Non-pigmented ciliary epithelial cell (primary cell): Measurements from ENCODE around the gene ETFA.
"Not testable (repeated sequence)": the region's sequence is repeated elsewhere in the genome, so short reads cannot be mapped to it uniquely, and the experiment has no call there.

Experiments
- DNase-seq: peaks from one replicate; pipeline ENCODE4 v3.0.0-alpha.2; 2010; ENCODE audit warnings: low read depth

ETFA gene

DNA sequence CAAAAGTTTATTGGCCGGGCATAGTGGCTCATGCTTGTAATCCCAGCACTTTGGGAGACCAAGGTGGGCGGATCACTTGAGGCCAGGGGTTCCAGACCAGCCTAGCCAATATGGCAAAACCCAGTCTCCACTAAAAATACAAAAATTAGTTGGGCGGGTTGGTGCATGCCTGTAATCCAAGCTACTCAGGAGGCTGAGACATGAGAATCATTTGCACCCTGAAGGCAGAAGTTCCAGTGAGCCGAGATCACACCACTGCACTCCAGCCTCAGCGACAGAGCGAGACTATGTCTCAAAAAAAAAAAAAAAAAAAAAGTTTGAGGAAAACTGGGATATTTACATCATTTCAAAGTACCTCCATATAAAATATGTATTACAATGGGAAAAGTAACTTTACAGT, 40.4 kb downstream of the ETFA start:
- no peak for DNase-seq

DNA sequence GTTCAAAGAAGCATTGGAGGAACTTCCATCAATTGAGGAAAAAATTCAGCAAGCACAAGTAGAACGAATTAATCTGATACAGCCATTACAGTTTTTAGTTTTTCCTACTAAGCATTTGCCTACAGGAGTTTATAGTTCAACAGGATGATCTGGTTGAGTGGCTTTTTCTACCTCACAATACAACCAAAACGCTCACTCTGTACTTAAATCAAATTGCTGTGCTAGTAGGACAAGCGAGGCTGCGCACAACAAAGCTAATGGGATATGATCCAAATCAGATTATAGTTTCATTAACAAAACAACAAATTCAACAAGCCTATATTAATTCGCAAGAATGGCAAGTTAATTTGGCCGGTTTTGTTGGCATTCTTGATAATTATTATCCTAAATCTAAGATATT, 44.2 kb downstream of the ETFA start:
- DNase-seq = no peak

DNA sequence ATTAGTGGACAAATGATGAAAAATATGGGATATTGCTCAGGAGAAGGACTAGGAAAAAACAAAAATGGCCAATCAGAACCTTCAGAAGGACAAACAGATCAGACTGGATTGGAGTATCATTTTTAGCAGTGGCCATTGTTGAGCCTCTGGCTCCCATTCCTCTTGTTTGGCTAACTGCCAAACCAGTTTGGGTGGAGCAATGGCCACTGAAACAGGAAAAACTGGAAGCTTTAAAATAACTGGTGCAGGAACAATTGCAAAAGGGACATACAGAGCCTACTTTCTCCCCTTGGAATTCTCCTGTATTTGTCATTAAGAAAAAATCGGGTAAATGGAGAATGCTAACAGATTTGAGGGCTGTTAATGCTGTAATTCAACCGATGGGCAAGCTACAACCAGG, 45.5 kb downstream of the ETFA start:
- DNase-seq = not testable (repeated sequence)

DNA sequence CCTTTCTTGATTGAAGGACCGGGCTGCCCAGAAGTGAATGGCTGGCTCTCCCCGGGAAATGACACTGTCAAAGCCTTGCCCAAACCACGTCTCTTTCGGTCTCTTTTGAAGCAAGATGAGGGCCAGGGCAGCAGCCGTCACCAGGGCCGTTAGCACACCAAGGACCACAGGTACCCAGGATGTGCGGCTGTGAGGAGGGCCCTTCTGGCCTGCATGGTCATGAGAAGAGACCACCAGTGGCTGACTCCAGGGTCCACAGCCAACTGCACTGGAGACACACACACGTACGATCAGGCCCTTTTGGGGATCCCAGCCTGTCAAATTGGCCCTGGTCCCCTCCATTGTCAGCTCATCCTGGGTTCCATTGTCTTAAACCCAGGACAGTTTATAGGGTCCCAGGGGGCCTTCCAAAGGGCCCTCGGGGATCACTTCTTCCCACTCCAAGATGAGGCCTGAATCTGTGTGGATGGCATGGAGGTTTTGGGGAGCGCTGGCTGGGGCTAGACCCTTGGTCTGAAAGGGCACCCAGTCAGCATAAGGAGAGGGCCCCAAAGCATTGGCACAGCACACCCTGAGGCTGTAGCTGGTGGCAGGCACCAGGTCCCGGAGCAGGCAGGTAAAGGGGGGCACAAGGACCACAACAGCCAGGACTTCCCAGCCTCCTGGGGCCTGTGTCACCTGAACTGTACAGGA, 50.9 kb downstream of the ETFA start:
- DNase-seq = no peak

DNA sequence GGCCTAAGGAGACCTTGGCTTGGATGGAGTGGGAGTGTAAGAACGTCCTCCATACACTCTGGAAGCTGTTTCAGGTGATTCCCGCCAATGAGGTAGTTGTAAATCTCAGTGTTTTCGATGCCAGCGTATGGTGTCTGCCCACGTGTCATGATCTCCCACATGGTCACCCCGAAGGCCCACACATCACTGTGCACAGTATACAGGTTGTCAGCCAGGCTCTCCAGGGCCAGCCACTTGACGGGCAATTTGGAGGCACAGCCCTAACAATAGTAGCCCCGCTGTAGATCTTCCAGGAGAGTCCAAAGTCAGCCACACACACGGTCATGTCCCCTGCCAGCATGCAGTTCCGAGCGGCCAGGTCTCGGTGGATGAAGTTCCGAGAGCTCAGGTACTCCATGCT, 51.9 kb downstream of the ETFA start:
- no peak for DNase-seq

DNA sequence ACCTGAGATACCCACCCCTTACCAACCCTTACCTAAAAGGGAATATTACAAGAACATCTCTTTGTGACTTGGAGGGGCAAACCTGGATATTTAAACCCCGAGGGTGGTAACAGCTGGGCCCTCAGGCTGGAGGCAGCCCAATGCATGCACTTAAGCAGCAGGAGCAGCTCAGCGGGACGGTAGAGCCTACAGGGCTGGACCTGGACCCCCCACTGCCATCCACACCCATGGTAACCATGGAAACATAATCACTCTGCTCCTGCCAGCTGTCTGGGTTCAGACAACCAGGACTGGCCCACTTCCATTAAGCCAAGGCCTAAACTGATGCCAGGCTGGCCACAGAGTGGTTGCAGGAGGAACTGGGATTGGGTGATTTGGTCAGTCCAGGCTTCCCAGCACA, 52.8 kb downstream of the ETFA start:
- DNase-seq = no peak

DNA sequence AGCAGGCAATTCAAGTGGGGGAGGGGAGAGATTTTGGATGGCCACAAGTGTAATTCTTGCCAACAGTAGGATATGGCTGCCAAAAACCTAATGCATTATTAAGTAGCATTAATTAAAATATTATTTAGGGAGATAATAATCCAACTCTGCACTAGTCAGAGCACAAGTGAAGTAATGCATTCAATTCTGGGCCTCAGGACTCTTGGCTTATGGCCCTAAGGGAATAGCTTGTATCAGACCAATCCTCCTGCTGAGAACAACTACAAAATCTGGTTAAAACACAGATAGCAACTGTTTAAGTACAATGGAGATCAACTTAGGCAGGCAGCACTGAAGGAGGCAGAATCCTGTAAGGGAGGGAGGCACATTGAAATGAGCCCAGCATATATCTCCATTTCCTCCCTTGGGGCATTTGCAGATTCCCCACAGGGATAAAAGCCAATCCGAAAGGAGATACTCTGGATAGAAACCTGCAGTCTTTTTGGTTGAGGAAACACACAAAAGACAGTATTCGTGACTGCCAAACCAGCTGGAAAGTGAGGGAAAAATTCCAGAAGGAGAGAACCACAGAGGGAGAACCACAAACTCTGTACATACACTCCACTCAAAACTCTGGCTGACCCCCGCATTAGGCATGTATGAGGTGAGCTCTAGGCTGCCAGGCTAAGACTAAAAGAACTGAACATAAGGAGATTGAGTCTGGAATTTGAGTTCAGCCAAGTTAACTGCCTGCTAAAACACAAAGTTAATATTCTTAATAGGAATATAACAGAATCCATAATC, 57.4 kb downstream of the ETFA start:
- DNase-seq = no peak

DNA sequence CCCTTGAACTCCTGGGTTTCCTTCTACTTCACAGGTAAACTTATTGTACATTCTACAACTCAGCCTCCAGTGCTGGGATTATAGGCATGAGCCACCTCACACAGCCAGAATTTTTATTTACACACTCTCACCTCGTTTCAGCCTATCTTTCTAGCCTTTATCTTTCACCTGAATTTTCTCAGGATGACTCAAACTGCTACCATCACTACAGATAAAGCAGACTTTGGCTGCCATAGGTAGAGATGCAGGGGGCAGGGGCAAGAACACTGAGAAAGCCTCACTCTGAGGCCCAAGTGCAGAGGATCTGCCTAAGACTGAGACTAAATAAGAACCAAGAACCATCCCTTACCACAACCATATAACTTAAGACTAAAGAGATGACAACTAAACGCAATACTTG, 59.0 kb downstream of the ETFA start:
- DNase-seq = no peak

DNA sequence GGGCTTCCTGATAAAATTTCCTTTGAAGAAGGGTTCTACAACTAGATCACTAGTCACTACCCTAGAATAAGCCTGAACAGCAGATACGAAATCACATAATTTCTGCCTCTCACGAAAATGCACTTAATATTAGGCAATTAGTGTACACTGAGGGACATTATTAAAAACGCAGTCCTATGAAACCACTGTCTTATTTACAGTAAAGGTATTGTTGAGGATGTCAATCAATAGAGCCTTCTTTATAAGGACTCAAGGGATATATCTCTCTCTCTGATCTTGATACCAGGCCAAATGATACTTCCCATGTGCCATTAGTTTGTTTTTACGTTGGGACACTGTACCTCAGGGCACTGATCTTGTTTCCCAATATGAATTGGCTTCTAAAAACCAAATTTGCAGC, 59.6 kb downstream of the ETFA start:
- DNase-seq = no peak

DNA sequence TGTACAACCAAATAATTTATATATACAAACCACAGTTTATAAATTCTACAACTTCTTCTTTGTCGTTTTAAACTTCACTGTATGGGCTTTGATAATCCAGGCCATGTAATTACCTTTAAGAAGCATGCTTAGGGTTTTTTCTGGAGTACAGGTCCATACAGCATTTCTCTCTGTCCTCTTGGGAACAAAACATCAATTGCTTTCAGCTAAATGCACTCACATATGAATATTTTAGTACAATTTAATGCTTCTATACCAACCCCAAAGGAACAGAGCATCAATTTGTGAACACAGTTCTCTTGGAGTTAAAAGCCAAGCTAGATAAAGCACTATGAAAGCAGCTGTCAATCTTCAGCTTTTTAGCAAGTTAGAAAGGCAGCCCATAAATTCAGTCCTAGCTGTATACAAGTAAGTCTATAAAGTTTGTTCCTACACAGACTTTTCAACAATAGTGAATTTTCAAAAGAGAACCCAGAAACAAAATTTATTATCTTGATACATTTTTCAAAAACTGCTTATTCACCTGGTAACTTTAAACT, 66.1 kb downstream of the ETFA start:
- no peak for DNase-seq

DNA sequence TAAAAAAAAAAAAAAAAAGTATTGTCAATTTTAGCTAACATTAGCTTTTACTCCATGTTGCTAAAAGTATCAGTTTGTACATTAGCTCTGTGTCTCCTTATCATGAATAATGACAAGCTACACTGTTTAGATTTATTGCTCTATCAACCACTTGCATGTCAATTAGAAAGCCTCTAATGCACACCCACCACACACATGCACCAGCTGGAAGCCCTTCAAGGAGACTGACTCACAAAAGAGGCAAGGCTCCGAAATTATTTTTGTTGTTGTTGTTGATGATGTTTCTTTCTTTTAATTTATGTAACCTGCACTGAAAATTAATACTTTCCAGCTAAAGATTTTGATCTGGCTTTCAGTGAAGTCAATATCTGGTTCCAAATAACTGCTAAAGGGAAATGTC, 71.5 kb downstream of the ETFA start:
- no peak for DNase-seq

DNA sequence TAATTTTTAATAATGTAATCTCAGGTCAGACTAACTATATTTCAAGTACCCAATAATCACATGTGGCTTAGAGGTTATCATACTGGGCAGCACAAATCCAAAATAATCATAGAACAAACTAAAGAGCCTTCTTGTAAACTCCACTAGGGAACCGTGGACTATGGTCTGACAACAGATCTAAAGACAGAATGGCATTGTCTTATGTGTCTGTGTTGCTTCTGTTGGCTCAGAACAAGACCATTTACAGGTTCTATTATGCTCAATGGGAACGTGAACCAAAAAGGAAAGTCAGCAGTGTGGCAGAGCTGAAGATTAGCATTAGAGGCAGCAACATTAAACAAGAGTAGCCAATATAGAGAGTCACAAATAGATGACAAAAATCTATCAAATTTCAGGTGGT, 74.9 kb downstream of the ETFA start:
- no peak for DNase-seq

DNA sequence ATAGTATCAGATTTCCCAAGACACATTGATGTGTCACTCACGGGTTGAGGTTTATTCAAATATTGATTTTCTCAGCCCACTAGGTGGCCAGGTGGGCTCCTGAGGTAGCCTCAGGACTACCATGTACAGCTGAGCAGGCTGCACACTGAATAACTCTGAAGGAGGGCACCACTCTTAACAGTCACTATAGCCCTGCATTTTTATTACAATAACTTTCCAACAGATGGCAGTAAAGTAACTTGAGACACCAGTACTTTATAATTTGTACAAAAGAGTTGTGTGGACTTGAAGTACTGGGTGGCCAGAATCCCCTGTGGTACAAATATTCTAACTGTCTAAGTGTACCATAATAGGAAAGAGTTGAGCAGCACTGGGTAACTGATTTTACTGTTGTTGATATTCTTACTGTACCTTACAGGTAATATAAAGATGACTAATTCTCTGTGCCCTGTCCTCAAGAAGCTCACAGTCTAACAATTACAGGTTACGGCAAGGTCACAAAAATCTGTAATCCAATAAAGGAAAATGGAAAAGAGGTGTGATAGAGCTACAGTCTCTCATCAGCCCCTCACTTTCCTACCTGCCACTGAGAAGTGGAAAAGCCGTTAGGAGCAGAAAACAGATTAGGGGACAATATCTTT, 76.0 kb downstream of the ETFA start:
- DNase-seq = no peak

DNA sequence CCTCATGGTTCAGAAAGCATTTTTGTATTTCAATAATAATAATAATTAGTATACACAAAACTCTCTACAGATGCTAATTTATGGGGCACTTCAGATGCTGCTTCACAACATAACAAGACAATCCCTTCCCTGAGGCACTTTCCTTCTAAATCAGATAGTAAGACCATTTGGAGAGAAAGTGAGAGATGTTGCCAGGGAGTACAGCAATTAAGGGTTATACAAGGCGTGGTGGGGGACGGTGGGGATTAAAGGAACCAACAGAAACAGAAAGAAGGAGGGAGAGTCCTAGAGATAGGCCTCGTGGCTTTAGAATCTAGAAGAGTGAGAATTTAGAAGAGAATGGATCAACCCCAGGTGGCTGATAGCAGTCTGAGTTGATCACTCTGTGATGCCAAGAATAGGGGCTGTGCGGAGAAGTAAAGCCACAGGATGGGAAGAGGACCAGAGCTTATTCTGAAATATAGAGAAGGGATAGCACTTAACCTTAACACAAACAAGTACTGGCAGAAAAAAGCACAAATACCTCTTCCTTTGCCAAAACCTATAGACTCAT, 76.9 kb downstream of the ETFA start:
- no peak for DNase-seq

DNA sequence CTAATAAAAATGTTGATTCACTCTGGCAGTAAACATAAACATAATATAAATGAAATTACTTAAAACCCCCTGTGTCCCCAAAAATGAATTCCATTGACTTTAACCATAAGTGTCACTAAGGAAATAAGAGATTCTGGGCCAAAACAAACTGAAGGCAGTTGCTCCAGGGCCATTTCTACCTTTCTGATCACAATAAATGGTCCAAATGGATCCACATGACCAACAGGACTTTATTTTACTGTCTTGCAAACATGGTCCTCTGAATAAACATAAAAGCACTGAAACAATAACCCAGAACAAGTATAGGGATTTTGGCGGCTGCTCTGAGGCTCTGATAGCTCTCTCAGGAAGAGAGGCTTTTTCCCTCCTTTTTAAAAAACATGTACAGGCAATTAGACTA, 77.3 kb downstream of the ETFA start:
- no peak for DNase-seq

DNA sequence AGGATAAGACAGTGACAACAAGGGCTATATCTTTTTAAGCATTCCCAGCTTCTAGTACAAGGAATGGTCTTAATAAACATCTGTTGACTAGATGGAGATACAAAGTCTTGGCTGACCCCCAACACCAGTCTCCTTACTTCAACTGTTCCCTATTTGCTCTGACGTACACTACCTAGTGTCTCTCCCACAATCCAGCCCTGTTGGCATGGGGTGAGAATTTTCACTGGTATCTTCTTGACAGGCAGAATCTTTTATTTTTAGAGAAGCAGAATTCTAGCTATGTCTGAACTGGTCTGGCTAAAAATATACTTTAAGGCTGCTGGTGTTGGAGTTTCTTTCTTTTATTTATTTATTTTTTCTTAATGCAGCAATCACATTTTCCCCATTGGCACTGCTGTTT, 82.0 kb downstream of the ETFA start:
- no peak for DNase-seq

DNA sequence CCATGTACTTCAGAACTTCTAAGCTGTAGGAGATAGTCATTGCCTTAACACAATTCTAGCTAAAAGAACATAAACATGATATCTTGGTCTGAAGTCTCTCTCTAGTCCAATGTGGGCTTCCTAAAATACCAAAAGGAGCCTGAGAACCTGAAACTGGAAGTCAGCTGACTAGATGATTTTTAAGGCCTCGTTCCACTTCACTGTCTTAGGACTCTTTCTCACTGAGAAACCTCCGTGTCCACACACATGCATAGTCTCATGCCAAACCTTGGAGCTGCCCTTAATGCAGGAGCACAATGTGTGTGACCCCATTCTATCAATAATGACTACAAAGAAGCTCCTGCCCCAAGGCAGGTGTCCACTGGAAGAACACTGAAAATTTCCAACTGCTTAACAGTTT, 87.7 kb downstream of the ETFA start:
- no peak for DNase-seq

DNA sequence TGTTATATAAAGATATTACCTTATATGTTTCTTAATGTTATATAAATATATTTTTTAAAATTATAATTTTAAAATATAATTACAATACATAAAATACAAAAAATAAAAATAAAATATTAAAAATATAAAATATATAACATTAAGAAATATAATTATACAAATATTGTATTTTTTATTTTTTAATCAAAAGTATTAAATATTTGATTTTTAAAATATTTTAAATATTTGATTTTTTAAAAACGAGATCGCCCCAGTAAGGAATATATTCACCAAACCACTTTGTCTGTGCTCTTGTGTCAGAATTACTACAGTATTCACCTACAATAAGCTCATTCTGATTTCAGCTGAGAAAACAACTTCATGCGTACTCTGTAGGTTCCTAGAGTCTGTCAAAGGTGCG, 89.1 kb downstream of the ETFA start:
- no peak for DNase-seq

DNA sequence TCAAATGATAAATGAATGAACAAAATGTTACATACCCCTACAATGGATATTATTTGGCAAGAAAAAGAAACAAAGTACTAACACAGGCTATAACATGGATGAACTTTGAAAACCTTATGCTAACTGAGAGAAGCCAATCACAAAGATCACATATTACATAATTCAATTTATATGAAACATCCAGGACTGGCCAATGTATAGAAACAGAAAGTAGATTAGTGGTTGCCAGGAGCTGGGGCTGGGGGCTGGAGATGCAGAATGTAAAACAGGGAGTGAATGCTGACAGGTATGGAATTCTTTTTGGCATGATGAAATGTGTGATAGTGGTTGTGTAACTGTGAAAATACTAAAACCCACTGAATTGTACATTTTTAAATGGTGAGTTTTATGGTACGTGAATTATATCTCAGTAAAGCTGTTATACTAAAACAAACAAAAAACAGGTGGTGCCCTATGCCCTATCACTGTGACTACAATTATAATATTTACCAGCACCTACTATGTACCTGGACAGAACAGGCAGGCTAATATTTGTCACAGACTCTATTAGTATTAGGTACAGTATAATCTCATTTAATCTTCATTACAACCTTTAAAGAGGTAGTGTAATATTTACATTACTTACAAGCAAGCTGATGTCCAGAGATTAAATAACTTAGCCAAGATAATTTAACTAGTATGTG, 90.0 kb downstream of the ETFA start:
- no peak for DNase-seq

DNA sequence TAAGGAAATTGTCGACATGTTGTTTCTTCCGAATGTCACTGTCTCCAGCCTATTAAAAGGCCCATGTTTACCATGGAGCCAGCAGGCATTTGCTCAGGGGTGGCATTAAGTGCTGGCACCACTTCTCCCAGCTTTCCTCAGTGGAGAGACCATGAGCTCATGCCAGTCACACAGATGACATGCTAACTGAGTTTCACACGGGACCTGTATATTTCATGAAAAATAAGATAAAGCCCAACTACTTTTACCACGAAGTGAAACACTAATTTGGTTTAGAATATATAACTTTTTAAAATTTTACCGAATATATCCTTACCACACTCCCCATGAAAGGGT, 93.4 kb downstream of the ETFA start:
- DNase-seq = no peak

DNA sequence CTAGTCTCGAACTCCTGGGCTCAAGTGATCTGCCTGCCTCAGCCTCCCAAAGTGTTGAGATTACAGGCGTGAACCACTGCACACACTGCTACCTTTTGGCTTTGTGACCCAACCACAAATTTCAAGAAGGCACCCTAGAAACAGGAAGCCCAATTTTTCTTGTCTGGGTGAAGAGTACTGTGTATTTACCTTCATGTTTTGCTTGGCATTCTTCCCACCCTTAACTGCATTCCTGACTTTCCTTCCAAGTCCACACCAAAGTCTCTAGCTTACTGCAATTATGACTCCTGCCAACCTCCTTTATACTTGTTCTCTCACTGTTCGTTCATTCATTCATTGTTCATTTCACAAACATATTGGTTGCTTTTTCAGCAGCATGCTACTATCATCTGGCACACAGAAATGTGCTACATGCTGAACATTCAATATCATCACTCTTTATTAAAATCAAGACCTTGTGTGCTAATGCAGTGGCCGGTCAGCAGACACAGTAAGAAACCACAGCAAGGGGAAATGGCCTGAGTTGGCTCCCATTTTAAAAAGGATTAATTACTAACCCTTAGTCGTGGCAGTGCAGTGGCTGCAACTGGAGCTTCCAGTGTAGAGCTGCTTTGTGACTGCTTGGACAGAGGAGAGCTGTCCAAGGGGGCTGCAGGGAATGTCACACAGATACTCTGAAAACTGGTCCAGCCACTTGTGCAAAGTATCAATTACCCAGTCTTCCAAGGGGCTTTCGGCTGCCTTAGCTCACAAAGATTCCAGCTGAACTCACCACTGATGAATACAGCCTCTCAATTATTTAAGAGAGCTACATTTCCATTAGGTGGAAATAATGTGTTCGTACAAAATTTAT, 94.0 kb downstream of the ETFA start:
- DNase-seq = no peak
